UCSD-AML1 (cell line): Measurements from ENCODE around the gene STK24.

Source experiments
- DNase-seq: peaks from one replicate; lab custom pipeline; 2025; ENCODE audit not compliant: unreplicated experiment; lab: John Stamatoyannopoulos, UW

The STK24 gene

DNA sequence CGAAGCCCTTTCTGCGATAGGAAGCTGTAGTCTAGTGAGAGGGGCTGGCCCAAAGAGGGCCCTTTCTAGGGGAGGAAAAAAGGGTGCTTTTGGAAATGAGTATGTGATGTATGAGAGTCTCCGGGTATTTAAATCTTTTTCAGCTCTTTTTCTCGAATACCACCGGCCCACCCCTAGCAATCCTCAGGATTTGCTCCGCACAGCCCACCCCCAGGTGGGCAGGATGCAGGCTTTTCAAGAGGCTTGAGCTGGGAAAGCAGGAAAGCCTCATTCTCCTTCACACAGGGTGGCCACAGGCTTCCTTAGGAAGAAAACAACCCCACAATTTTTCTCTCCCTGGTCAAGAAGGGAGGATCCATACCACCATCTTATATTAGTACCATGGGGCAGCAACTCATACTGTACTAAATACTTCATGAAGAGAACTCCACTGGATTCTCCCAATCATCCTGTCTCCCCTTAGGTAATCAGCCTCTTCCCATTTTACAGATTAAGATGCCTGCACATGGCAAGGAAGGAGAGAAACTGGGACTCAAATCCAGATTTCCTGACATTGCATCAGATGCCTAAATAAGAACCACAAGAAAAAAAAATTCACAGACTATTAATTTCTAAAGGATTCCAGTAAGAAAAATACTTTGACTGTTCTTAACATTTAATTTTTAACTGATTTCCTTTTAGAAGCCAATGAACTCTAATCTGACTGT, 84.4 kb downstream of the STK24 start:
- DNase-seq = no peak

DNA sequence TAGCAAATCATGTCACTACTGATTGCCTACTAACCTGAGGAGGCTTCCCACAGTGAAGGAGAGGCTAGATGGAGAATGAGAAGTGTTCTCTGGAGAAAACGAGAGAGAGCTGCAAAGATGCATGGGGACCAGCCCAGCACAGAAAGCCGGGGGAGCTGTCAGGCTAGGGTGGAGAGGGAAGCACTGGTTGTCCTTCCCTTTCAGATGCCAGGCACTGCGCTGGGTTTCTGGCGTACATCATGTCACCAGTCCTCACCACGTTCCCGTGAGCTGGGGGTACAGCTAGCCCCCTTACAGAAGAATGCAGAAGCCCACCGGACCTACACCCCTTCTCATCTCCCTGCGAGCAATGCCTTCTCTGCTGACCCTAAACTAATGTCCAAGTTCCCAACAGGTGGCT, 86.0 kb downstream of the STK24 start:
- DNase-seq = no peak

DNA sequence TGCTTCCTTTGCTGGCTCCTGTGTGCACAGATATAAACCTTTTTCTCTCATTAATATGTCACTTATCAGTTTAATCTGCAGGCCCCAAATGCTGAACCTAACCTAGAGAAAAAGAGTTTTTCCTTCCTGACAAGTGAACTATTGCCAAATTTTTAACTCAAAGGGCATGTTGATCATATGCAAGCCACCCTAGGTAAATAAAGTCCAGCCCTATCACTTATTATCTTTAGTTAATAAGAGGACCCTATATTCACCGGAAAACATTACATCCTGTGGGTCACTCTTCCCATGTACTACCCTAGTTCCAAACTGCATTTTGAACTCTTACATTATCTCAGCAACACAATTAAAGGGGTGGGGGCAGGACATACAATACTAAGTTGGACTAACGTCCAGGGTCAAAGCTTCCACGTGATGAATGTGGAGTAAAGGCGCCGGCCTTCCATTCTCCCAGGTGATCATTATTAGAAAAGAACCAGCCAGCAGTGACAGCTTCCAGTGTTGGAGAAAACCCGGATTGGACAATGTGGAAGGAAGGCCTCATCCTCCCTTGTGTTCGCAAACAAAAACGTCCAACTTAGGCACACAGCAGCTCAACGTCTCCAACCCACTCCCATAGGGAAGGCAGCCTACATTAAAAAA, 86.6 kb downstream of the STK24 start:
- DNase-seq = no peak

DNA sequence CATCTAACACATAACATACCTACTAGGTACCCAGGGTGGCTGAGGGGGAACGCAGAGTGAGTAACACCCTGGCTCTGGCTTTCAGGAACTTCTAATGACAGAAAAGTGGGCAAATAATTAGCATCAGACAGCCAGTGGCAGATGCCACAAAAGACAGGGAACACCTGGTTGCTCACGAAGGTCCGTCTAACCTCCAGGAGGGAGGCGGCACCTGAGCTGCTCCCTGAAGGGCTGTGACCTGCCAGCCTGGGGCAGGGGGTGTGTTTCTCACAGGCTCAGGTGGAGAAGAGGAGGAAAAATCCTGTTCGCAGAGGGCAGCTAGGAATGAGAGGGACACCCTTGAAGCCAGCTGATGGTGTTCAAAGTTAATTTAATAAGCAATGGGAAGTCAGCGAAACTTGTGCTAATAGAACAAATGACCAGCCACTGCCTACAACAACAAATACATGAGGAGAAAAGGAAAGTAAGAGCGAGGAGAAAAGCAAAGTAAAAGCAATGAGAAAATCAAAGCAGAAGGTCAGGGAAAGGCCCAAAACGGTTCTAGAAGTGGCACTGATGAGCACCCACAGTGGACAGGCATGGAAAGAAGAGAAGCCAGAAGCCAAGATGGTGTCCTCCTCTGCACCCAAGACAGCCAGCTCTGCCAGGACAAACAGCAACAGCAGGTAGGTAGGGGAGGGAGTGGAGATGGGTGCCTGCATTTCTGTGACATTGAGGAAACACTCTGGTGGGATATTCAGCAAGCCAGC, 87.3 kb downstream of the STK24 start:
- DNase-seq = no peak

DNA sequence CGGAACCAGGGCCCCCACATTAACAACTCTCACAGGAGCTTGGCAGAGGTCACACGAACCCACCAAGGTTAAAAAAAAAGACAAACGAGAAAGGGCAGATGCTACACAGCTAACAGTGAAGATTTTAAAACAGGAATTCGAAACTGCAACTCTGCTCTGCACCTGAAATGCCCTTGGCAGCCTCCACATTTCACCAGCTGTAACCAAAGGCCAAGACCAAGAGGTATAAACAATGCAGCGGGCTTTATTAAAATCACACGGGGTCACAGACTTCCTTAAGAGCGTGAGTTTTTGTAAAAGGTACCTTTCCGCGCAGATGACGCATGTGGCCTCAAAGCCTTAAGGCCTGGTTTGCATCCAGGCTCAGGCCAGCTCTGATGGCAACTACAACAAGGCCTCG, 88.2 kb downstream of the STK24 start:
- DNase-seq = no peak

DNA sequence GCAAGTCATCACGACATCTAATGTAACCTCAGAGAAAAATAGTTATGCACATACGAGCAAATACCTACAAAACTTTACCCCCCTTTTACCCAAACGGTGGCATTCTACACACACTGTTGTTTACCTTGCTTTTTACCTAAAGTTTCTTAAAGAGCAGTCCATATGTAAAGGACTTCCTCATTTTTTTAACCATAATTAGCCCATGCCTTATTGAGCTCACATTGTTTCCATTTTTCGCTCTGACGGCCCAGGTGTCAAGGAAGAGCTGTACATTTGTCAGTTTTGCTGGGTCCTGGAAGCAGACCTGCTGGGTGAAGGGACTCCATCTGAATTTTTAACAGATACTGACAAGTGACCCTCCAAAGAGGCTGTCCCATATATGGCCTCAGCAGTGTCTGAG, 89.4 kb downstream of the STK24 start:
- no peak for DNase-seq

DNA sequence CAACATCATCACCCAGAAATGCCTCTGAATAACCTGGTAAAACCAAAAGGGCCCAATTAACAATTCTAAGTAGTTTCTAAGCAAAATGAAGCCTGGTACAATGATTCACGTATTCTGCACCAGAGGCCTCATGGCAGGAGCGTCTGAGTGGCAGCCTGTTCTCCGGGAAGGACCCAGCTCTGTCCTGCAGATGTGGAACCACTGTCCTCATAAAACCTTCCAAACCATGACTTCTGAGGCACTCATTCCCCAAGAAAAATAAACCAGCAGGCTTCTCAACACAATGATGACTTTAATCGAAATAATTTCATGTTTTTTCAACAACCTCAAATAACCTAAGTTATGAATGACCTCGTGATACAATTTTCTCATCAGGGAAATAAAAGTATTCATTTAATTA, 89.9 kb downstream of the STK24 start:
- DNase-seq = no peak

DNA sequence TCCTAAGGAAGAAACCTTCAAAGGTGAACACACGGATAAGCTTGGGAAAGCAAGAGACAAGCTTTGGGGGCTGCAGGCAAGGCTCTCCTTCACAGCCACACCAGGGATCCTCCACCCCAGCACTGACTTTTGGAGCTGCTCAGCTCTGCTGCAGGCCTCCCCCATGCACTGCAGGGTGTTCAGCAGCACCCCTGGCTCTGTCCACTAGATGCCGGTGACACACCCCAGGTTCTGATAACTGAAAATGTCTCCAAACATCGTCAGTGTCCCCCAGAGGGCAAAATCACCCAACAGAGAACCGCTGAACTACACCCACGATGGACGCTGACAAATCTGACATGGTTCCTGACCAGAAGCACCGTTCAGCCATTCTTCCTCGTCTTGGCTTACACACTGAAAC, 90.5 kb downstream of the STK24 start:
- no peak for DNase-seq

DNA sequence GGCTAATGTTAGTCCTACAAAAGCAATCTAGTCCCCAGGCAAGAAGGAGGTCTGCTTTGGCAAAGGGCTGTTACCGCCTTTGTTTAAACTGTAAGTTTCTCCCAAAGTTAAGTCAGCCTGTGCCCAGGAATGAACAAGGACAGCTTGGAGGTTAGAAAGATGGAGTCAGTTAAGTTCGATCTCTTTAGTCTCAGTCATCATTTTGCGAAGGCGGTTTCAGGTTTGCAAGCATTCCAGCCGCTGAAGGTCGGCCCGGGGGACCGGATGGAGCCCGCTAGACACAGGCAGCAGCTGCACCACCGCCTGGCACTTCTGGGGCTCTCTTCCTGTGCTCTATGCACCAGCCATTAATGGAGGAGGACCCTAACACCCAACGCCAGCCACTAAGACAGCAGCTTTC, 91.3 kb downstream of the STK24 start:
- DNase-seq = no peak

DNA sequence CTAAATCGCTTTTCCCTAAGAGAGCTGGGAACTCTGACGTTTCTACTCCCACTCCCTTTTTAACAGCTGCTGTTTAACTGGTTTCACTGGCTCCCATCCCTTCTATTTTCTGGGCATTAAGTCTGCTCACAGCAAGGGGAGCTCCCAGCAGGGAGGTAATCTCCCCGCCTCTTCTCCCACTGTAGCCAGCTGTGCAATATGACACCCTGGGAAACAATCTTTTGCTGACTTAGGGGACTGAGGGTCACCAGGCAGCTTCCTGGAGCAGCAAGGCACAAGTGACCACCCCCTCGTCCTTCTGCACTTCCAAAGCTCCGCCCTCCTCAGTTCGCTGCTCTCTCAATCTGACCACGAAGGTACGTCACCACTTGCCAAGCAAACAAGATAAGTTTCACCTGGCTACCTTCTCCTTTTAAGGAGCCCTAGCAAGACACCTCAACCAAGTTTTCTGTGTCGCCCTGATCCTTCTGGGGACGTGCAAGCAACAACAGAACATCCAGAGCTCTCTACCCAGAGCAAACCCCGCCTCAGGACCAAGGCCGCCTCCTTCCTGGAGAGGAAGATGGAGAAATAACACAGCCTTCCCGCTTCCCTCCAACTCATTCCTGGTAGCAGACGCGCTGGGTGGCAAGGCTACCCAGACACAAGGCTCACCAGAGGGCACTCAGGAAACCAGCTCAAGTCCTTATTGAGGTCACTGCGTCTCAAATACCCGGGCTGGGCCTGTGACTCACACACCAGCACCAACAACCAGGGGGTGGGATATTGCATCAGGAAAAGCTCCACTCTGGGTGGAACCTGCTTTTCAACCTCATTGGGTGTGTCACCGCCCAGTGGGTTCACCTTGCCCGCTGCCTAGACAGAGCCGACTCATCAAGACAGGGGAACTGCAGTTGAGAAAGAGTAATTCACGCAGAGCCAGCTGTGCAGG, 92.4 kb downstream of the STK24 start:
- peak; percentile 55 for DNase-seq

DNA sequence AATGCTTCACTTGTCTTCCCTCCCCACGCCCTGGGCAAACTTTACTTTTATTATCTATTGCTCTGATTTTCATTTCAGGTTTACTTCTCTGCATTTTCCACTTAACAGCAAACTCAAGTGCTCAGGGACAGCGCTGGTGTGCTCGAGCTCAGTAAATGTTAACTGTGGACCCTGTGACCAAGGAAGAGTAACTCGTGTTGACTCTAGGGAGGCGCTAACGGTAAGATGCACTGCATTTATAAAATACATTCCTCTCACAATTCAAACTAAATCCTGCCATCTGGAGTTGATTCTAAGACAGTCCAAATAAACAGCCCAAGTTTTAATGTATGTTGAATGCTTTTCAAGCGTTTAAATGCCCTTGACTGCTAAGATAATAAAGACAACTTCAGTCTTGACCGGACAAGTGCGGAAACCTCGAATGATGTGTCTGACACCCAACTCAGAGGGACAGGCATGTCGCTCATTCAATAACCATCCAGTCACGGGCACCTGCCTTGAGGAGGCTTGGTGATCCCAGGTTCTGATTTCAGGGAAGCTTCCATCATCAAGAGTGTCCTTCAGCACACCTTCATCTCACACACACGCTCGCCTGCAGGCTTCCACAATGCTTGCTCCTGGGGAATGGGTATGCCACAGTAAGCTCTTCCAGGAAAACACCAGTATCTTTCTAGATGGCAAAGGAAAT, 93.2 kb downstream of the STK24 start:
- DNase-seq = no peak

DNA sequence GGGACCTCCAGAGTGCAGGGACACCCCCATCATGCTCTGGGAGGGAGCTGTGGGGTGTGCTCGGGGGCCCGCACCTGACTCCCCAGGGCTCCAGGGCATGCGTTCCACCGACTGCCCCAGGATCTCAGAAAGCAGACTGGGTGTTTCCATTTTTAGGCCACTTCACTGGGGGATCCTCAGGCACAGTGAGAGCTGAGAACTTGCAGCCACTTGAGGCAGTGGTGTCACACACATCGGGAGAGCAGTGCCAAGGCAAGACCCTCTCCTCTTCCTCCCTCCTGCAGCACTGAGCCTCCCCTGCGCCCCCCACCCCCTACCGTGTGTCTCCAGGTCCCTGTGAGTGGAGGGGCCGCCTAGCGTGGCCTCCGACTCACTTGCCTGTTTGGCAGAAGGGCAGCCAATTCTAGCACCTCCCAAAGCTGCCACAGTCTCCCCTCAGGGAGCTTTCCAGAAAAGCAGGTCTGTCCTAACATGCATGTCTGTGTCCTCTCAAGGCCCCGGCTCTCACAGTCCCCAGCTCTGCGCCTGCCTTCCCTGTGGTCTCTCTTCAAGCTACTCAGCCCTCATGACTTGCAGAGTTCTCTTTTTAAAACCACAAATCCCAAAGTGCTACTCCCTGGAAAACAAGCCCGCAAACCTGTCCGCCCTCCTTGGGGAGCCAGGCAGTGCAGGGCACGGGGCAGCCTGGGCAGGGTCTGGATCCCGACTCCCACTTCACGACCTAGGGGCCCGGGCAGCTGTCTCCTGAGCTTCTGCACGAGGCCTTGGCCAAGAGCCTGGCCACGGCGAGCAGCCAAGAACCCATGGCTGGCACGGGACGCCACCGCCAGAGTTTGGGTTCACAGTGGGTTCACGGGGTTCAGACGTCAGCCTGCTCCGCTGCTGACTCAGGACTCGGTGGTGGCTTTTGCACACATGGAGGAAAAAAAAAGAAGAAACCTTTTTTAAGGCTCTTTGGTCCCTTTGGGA, 94.1 kb downstream of the STK24 start:
- DNase-seq = no peak

DNA sequence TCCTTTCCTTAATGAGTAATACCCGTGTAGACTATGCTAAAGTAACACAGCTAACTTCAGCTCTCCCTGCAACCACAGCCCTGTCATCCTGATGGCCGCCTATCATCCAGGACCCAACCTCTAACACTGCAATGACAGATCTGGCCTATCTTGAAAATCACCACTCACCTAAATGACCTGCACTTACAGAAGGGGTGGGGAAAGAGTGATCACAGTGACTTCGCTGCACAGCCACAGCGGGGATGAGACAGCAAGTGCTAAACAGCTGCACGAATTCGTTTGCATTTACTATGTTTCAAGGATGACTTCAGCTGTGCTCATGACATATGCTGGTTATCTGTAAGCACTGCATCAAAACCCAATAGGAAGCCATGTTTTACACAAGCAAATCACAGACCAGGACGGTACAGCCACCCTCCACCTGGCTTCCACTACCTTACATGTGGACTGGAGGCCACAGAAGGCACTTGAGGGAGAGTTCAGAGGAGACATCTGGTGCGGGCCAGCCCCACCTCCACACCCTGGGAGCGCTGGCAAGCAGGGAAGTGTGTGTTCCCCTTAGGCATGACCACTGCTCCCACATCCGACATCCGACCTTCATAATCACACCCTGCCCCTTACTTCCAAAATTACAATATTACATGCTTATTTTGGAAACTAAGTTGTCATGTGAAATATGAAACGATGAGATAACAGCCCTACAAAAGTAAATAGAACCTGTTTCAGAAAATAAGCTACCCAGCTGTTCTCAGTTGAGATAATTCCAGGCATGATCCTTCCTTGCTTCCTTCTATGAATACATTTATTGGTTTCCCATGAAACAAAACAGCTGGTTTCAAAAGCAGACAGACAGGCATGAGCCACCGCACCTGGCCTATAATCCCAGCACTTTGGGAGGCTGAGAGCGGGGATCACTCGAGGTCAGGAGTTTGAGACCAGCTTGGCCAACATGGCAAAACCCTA, 95.7 kb downstream of the STK24 start:
- DNase-seq = peak; percentile 46

DNA sequence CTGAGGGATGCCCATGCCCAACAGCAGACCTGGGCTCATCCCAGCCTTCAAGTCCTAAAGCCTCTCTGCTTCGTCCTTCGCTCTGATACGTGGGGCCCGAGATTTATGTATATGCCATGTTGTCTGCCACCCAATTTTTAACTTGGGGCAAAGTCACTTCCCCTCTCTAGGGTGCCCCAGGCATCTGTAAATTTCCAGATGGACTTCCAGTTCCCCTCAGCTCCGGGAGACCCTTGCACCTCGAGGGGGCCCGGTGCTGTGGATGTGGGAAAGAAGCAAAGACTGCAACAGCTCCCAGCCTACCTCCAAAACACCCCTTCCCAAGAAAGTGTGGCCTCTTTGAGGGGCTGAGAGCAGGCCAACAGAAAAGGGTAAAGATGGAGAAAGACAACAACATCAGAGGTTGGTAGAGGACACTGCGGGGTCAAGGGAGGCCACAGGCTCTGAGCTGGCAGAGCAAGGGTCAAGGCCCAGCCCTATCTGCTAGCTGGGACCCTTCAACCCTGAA, 97.4 kb downstream of the STK24 start:
- DNase-seq = no peak

DNA sequence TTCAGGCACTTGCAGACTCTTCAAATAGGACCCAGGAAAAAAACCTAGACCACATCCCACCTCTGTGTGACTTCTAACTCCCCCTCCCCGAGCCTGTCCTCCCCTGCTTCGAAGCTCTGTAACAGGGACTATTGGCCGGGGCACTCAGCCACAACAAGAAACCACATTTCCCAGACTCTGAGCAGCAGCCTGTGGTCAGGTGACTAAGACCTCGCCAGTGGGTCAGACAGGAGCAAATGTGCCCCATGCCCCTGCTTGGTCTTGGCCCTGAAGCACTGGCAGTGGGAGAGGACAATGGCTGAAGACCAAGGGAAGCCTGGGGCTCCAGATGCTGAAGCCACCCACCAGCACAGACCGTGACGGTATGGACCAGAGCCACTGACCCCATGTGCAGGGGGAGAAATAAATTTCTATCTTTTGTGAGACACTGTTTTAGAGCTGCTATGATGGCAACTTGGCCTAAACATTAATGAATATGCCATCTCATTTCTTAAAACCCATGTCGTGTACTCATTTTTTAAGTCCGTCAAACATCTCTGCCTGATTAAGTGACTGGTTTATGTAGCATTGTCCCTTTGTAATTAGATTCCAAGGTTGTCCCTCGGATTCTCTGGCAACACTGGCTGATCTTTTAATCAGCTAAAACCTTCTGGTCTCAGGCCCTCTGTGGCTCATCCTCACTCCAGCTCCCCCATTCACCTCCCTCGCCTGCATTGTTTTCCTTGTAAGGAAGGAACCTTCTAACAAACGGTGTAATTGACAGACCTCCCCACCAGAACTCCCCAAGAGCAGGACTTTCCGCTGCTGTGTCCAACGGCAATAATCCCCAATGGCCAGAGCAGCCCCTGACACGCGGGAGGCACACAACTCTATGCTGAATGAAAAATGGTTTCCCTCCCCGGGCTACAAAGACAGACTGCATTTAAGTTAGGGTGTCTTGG, 98.4 kb downstream of the STK24 start:
- DNase-seq = peak; percentile 56

DNA sequence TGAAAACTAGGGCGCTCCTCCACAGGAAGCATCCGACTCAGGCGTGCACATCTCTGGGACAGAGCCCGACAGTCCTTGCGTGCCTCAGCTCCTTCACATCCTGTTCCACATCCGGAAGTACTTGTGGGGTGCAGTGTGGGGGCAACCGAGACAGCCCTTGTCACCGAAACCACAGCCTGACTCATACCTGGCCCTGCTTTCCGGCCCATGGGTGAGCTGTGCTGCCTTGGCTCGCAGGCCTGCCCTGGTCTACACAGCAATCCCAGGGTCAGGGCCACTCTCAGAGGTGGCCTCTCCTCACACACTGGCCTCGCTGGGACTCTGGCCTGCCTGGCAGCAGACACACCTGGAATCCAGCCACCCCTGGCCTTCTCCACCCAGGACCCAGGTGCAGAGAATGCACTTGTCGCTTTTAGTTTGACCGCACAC, 100.4 kb downstream of the STK24 start:
- peak; percentile 84 for DNase-seq

DNA sequence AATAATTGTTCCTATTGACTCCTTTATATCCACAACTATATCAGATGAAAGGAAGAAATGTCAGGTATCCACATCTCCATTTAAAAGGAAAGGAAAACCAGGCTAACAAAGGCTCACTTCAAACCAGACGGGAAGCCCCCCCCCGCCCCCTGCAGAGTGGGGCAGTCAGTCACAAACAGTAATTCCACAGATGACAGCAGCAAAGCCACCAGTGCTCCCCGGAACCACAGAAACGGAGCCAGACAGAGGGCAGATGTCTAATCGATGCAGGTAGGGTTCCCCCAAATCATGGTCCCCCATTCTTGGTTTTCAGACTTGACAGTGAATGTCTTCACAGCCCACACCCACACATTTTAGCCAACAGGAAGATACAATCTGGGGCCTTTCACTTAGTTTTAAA, 100.8 kb downstream of the STK24 start:
- DNase-seq = no peak
